Cardiac fibroblast (primary cell): ENCODE measurements around the gene MSH3.

Source experiments
- DNase-seq, 2 donors: peaks; one replicate each; pipeline versions ENCODE4 v3.0.0 to v3.0.0-alpha.2; 2010; ENCODE audit warnings: low read depth in 2 of 2
- H3K4me3 ChIP-seq, 2 donors: replicated peaks in 1 of 2; 1 replicate in 1 of 2; 2 replicates in 1 of 2; pipeline ENCODE4 v1.5.1; 2011; ENCODE audit warnings: low read depth in 2 of 2, low read length in 2 of 2, mild to moderate bottlenecking in 2 of 2, moderate library complexity in 1 of 2
- CTCF ChIP-seq: IDR thresholded peaks from one replicate; pipeline ENCODE4 v1.5.1; 2011; ENCODE audit warnings: low read depth, mild to moderate bottlenecking, low read length, inconsistent platforms

The MSH3 gene

GRCh38 chr5:80904533-80905187, 250.2 kb downstream of the MSH3 start:
- no peak for TF ChIP-seq CTCF
- H3K4me3 ChIP-seq: no peak overlapping the region
- no peak for DNase-seq

GRCh38 chr5:80905405-80905804, 251.0 kb downstream of the MSH3 start:
- H3K4me3 ChIP-seq: no peak overlapping the region
- peak in 1 of 2 donors; percentile 14 for DNase-seq
- no peak for TF ChIP-seq CTCF

GRCh38 chr5:80912479-80912878, 258.0 kb downstream of the MSH3 start:
- DNase-seq: no peak
- H3K4me3 ChIP-seq: no peak overlapping the region
- no peak for TF ChIP-seq CTCF

GRCh38 chr5:80915716-80916115, 261.3 kb downstream of the MSH3 start:
- no peak for TF ChIP-seq CTCF
- no peak overlapping the region for H3K4me3 ChIP-seq
- DNase-seq: peak in 1 of 2 donors; percentile 18

GRCh38 chr5:80916676-80917075, 262.2 kb downstream of the MSH3 start:
- DNase-seq: no peak

GRCh38 chr5:80917631-80918030, 263.2 kb downstream of the MSH3 start:
- TF ChIP-seq CTCF: no peak
- no peak overlapping the region for H3K4me3 ChIP-seq
- no peak for DNase-seq

More at GRCh38 chr5:80916676-80917075, 262.2 kb downstream of the MSH3 start:
- no peak for TF ChIP-seq CTCF
- H3K4me3 ChIP-seq: no peak overlapping the region
